TTC549 (cell line): ENCODE measurements around the gene POLA1.

ENCODE experiments used
- FAIRE-seq: peaks from 2 replicates; lab custom pipeline; 2012; peaks lifted over from hg19 to GRCh38; lab: Jason Lieb, UNC

Gene POLA1

GRCh38 chrX:24982306-24982965, 288.7 kb downstream of the POLA1 start:
- no peak for FAIRE-seq

DNA sequence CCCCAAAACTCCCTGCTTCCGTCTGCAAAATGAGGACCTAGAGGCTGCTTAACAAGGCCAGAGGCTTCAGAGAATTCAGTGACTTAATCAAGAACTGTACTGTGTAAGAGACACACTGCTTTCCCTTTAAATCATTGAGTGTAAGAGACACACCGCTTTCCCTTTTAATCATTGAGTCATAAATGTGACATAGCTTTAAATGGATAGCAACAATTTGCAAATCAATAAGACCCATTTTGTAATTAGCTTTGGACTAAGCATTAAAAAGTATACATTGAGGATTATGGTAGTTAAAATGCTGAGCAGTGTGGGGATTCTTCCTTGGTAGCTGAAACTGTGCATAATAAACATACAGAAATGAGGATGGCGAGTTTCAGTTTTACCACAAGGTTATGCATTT, 290.2 kb downstream of the POLA1 start:
- FAIRE-seq = no peak

DNA sequence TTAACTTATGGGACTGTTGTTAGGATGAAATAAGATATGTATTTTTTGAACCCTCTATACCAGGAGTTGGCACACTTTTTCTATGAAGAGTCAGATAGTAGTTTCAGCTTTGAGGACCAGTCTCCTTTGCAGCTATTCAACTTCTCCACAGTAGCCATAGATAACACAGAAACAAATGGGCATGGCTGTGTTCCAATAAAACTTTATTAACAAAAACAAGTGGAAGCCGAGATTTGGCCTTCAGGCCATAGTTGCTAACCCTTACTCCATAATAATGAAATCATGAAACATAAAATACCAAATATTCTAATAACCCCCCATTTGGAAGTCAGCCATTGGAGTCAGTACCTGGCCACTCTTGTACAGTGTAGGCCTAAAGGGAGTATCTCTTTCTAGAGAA, 291.4 kb downstream of the POLA1 start:
- no peak for FAIRE-seq

DNA sequence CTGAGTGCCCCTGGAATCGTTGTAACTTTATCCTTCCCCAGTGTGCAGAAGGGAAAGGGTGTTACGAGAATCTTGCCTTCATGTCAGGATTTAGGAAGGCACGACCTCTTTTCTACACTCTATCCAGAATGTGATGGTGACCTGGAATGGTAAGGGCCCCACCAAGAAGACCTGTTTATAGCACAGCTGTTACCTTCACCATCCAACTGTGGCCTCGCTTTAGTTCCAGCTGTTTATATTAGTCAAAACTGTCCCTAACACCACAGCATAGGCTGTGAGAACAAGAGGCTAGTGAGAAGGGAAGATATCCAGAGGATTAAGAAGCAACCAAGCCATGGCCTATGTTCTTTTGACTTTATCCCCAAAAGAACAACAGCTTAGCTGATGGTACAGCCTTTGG, 294.0 kb downstream of the POLA1 start:
- FAIRE-seq = no peak

GRCh38 chrX:24988314-24988713, 294.6 kb downstream of the POLA1 start:
- FAIRE-seq = no peak

DNA sequence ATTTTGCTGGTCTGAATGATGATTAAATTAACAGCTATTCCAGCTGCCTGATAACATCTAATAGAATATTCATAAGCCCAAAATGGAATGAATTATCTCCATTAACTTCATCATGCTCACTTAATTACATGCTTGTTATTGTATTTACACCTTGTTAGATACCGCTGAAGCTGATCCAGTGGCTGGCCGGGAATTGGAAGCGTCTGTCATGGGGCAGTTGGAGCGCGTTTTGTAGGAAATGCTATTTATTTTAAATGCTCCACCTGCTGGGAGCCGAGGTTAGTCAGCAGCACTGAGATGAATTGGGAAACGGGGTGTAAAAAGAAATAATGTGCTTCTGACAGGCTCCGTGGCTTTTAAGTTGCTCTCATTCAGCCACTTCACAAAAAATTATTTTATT, 296.8 kb downstream of the POLA1 start:
- FAIRE-seq = no peak

- FAIRE-seq = no peak
Observed at GRCh38 chrX:24993879-24994278, 300.2 kb downstream of the POLA1 start.

DNA sequence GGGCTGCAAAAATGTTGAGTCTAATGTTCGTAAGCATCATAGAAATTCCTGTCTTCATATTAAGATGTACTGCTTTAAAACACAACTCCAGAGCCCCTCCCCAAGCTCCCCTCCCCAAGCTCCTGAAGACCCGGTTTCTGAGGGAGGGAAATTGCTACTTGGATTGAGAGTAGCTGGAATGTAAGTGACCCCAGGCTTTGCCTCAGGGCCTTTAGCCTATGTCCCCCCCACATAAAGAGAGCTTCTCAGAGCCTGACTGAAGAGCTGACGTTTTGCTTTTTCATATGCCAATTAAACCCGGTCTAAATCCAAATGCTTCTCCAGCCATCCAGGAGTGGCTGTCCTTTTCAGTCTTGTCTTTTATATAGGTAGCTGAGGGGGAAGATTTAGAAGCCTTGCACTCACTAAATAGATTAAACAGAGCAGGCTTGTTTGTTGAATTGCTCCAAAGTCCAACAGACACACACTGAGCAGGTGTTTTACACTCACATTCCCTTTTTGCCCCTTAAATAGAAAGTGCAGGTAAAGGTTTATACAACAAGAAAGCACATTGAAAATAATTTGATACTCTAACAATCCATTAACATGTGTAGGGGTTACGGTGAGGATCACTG, 302.5 kb downstream of the POLA1 start:
- no peak for FAIRE-seq

GRCh38 chrX:24999511-24999910, 305.8 kb downstream of the POLA1 start:
- no peak for FAIRE-seq

GRCh38 chrX:25001808-25002660, 308.3 kb downstream of the POLA1 start:
- no peak for FAIRE-seq

GRCh38 chrX:25002661-25003020, 308.9 kb downstream of the POLA1 start:
- FAIRE-seq = no peak

DNA sequence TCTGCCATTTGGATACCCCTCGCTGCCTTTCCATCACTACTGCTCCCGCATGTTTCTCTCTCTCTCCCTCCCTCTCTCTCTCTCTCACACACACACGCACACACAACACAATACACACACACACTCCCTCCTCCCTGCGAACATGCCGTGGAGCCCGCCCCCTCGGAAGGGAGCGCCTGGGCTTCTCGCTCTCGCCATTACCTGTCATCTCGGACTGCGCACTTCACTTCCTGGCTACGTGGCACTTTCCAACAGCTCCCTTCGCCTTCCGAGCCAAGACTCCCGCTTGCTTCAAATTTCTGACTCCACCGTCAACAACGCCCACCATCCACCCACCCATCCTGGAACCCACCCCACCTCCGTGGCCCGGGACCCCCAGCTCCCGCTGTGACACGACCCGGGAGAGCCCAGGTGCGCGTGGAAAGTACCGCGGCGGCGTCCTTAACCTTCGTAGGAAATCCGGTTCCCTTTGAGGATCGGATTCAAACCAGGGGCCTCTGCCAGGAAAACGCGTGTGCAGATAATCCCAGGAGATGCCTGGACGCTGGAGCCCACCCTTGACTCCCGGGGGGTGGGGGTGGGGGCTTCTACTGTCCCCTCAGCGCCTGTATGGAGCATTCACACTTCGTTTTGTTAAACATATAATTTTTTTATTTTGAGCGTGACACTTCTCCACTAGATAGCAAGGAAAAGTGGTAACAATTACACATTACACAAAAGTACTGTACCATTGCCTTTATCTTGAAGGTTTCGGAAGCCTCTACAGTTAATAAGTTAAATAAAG, 309.5 kb downstream of the POLA1 start:
- FAIRE-seq = no peak

GRCh38 chrX:25004040-25004439, 310.3 kb downstream of the POLA1 start:
- no peak for FAIRE-seq

GRCh38 chrX:25004485-25005032, 310.8 kb downstream of the POLA1 start:
- no peak for FAIRE-seq

GRCh38 chrX:25005034-25005381, 311.3 kb downstream of the POLA1 start:
- no peak for FAIRE-seq

- FAIRE-seq = no peak
Observed at GRCh38 chrX:25005382-25006185, 311.9 kb downstream of the POLA1 start.

DNA sequence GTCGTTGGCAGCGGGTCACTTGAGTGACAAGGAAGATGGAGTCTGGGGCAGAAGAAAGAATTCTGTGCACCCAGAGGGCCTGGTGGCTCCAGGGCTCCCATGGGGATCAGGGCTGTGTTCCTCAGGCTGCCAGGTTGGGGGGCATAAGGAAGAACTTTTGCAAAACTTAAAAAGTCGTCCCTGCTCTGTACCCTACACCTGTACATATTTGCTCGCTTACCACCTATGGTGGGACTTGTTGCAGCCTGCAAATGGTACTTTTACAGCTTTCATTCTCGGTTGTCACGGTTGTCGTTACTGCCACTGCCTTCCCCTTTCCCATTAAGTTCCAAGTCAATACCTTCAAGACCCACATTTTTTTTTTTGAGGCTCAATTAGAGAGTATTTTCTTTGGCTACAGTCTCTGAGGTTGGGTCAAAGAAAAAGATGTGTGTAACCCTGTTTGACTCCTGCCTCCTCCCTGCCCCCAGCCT, 312.9 kb downstream of the POLA1 start:
- FAIRE-seq = no peak

DNA sequence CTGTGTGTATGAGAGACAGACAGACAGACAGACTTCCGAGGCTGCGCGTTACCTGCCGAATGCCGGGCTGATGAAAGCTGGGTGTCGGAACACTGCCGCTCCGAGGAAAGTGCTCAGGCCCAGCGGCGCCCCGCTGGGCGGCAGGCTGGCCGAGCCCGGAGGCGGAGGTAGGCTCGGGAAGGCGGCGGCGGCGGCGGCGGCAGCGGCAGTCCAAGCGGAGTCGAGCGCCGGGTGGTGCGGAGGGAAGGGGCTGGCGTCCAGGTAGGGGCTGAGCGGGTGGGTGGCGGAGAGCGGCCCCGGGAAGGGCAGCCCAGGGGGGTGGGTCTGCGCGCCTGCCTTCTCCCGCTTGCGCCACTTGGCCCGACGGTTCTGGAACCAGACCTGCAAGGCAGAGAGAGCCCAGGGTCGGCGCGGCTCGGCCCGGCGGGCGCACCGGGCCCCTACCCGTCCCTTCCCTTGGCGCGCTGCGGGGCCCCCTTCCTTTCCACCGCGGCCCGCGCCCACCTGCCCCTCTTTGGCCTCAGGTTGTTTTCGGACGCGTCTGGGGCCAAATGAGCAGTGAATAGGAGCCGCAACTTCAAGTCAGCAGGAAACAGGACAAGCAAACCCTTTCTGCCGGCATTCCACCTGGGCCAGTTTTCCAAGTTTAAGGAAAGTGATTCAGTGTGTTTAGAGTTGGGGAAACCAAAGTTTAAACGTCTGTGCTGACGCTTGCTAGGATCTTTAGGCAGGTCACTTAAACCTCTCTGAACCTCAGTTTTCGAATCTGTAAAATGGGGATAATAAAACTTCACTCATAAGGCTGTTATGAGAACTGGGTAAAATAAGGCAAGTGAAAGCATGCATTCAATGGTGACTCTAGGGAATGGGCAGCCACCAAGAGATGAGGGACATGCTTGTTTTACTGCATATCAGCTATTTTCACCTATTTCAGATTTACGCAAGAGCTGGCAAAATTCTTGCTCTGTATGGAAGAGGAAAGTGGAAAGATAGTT, 313.6 kb downstream of the POLA1 start:
- no peak for FAIRE-seq

- FAIRE-seq = no peak
Observed at GRCh38 chrX:25009407-25009806, 315.7 kb downstream of the POLA1 start.
